HEK293T (cell line): ENCODE data around the gene FADS6.

ENCODE experiments used
- CTCF ChIA-PET: fragments of 350-600 bp; formaldehyde crosslinking; extraction: SDS; loops from one replicate; lab custom pipeline; 2021; ENCODE audit warnings: antibody characterized with exemption, inconsistent platforms; lab: Yijun Ruan, JAX
- POLR2A ChIA-PET: fragments of 350-600 bp; formaldehyde crosslinking; extraction: SDS; loops from one replicate; lab custom pipeline; 2020; ENCODE audit warnings: antibody characterized with exemption, inconsistent platforms; lab: Yijun Ruan, JAX
- DNase-seq: peaks from one replicate; pipeline ENCODE4 v3.0.0; 2012; ENCODE audit warnings: mixed read lengths; ENCODE audit errors: extremely low spot score
- ARNT ChIP-seq: fragments of 450-650 bp; IDR thresholded peaks from 2 replicates; pipeline ENCODE4 v1.6.1; 2017; ENCODE audit warnings: mild to moderate bottlenecking
- BHLHE40 ChIP-seq: fragments of 450-650 bp; IDR thresholded peaks from 2 replicates; pipeline ENCODE4 v1.6.1; 2016; ENCODE audit warnings: mild to moderate bottlenecking, moderate library complexity, borderline replicate concordance
- CTBP1 ChIP-seq: fragments of 450-650 bp; IDR thresholded peaks from 2 replicates; pipeline ENCODE4 v1.6.1; 2016; ENCODE audit warnings: borderline replicate concordance
- ELF4 ChIP-seq: fragments of 450-650 bp; IDR thresholded peaks from 2 replicates; pipeline ENCODE4 v1.6.1; 2017; ENCODE audit warnings: antibody characterized with exemption
- FOXA1 ChIP-seq: fragments of 450-650 bp; IDR thresholded peaks from 2 replicates; pipeline ENCODE4 v1.6.1; 2016; ENCODE audit warnings: mild to moderate bottlenecking
- FOXK2 ChIP-seq: fragments of 450-650 bp; IDR thresholded peaks from 2 replicates; pipeline ENCODE4 v1.6.1; 2016; ENCODE audit warnings: mild to moderate bottlenecking
- FOXM1 ChIP-seq: fragments of 450-650 bp; IDR thresholded peaks from 2 replicates; pipeline ENCODE4 v1.6.1; 2017; ENCODE audit warnings: mild to moderate bottlenecking, borderline replicate concordance
- HDGF ChIP-seq: fragments of 450-650 bp; IDR thresholded peaks from 2 replicates; pipeline ENCODE4 v1.6.1; 2017; ENCODE audit warnings: antibody characterized with exemption, borderline replicate concordance
- L3MBTL2 ChIP-seq: fragments of 450-650 bp; conservative IDR thresholded peaks from 2 replicates; pipeline ENCODE4 v1.6.1; 2016; ENCODE audit warnings: mild to moderate bottlenecking
- LEF1 ChIP-seq: fragments of 450-650 bp; IDR thresholded peaks from 2 replicates; pipeline ENCODE4 v1.6.1; 2017; ENCODE audit warnings: mild to moderate bottlenecking, borderline replicate concordance
- SP1 ChIP-seq: fragments of 450-650 bp; IDR thresholded peaks from 2 replicates; pipeline ENCODE4 v1.6.1; 2017
- SUZ12 ChIP-seq: fragments of 450-650 bp; IDR thresholded peaks from 2 replicates; pipeline ENCODE4 v1.6.1; 2016; ENCODE audit warnings: mild to moderate bottlenecking
- TARDBP ChIP-seq: fragments of 450-650 bp; IDR thresholded peaks from 2 replicates; pipeline ENCODE4 v1.6.1; 2016
- ZNF384 ChIP-seq: fragments of 450-650 bp; IDR thresholded peaks from 2 replicates; pipeline ENCODE4 v1.6.1; 2016
- TF ChIP-seq, protein P1 (sequence below): fragments of 450-650 bp; IDR thresholded peaks from 2 replicates; pipeline ENCODE4 v1.6.1; 2016

The FADS6 gene

DNA sequence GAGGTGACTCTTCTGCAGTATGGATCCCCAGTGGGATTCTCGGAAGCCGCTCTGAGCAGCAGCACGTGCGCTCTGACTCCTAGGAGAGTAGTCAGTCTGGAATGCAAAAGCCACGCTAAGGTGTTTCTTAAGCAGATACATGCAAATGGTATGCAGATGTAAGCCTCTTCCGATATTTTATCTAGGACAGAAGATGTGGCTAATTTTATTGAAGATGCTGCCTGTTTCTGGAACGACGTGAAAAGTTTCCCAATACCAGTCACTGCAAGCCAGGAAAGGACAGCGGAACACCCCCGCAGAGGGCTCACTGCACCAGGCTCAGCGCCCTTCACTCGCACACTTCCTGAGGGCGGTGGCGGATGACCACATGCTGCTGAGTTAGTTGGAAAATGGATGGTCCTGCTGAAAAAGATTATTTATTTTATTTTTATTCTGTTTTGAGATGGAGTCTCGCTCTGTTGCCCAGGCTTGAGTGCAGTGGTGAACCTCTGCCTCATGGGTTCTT, 10.1 kb downstream of the FADS6 start:
- ChIA-PET POLR2A (no interaction called here), CTCF (no interaction called here)
- no peak for DNase-seq
- TF ChIP-seq L3MBTL2: no peak
- no peak for TF ChIP-seq TARDBP
- no peak for TF ChIP-seq HDGF
- no peak for TF ChIP-seq ARNT
- no peak for TF ChIP-seq FOXK2
- TF ChIP-seq, protein P1, sequence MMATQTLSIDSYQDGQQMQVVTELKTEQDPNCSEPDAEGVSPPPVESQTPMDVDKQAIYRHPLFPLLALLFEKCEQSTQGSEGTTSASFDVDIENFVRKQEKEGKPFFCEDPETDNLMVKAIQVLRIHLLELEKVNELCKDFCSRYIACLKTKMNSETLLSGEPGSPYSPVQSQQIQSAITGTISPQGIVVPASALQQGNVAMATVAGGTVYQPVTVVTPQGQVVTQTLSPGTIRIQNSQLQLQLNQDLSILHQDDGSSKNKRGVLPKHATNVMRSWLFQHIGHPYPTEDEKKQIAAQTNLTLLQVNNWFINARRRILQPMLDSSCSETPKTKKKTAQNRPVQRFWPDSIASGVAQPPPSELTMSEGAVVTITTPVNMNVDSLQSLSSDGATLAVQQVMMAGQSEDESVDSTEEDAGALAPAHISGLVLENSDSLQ: no peak
- no peak for TF ChIP-seq ELF4

DNA sequence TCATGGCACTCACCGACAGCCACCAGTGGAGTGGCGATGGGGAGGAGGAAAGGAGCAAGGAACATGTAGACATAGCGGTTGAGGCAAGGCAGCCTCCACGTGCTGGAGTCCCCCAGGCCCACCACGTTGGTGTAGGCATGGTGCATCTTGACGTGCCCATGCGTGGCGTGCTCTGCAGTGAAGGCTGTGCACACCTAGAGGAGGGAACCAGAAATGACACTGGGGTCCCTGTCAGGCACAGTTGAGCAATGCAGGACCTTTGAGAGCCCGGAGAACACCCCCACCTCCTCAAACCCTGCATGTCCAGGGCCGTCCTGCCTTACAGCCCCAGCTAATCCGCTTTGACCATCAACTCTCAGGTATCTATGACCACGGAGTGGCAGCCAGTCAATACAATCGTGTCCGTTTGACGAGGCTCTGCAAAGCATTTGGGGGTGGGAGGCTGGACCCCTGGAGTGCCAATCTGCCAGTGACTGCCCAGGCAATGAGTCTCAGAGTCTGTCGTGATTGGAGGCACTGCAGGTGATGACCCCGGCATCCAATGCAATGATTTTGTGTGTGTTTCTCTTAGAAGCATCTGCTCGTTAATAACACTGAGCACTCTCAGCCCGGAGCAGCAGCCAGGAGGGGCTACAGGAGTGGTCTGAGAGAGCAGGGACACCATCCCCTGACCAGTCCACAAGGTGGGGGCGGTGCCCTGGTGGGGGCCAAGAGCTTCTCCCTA, 10.8 kb downstream of the FADS6 start:
- DNase-seq: no peak
- POLR2A ChIA-PET: interaction anchor here (1.5 kb wide), 1 partner anchor 10 kb away, joined by 16 read pairs; the partner anchor contains the start of gene FDXR
- CTCF ChIA-PET: interaction anchor here (0.6 kb wide), 1 partner anchor 286 kb away, joined by 3 read pairs; no protein-coding TSS in a partner anchor
- TF ChIP-seq TARDBP (no peak), ELF4 (no peak), FOXM1 (no peak), FOXK2 (no peak), LEF1 (no peak), FOXA1 (no peak), SUZ12 (no peak), ZNF384 (no peak), SP1 (no peak), HDGF (no peak)
- TF ChIP-seq, protein P1: no peak

DNA sequence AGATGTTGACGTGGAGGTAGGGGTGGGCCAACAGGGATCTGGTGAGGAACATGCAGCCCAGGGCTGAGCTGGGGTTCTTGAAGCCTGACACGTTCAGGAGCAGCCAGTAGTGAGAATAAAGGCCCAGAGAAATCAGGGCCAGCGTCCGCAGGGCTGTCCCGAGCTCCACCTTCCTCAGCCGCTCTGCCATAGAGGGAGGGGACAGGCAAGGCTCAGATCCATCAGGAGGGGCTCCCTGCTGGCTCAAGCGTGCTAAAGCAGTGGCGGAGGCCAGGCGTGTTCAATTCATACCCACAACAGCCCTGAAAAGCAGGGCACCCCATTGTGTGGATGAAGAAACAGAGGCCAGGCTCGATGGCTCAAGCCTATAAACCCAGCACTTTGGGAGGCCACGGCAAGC, 12.4 kb downstream of the FADS6 start:
- TF ChIP-seq L3MBTL2: no peak
- no peak for TF ChIP-seq ARNT
- no peak for TF ChIP-seq LEF1
- TF ChIP-seq FOXK2: no peak
- no peak for TF ChIP-seq ELF4
- TF ChIP-seq SUZ12: no peak
- no peak for DNase-seq
- CTCF ChIA-PET: no interaction called here
- POLR2A ChIA-PET: interaction anchor here (0.5 to 1.5 kb wide), 2 partner anchors 8 kb away, joined by 4 to 16 read pairs; partner anchors contain the start of gene FDXR

DNA sequence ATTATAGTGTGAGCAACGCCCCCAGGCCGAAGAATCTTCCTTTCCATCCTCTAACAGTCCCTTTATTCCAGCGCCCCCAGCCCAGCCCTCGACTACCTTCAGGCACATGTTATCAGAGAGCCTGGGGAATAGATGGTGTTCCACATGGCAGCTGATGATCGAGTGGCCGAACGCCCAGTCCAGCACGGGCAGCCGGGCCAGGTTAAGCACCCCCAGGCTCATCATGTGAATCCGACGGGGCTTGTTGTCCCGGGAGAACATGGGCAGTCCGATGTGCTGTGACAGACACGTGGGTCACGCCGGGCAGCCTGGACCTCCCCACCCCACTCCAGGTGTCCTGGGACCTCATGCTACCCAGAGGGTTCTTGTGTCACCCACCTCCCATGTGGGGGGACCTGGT, 14.1 kb downstream of the FADS6 start:
- no peak for TF ChIP-seq HDGF
- TF ChIP-seq BHLHE40: no peak
- no peak for TF ChIP-seq ELF4
- no peak for TF ChIP-seq ARNT
- TF ChIP-seq TARDBP: no peak
- no peak for TF ChIP-seq FOXK2
- no peak for TF ChIP-seq LEF1
- no peak for TF ChIP-seq ZNF384
- TF ChIP-seq L3MBTL2: no peak
- TF ChIP-seq SUZ12: no peak
- TF ChIP-seq, protein P1: no peak
- no peak for TF ChIP-seq CTBP1
- TF ChIP-seq FOXA1: no peak
- no peak for TF ChIP-seq FOXM1

DNA sequence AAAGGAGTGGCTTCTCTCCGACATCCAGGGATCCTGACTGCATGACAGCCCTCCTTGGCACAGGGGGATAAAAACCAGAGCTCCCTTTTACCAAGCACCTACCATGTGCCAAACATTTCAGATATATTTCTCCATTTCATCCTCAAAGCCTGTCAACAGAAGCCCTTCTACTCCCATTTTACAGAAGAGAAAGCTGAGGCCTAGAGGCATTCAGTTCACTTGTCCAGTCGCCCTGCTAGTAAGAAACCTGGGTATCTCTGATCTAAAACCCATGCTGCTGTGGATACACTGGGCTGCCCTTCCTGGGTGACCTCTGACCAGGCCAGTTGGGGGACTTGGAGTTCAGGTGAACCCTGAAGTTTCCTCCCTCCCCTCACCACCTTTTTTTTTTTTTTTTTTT, 14.8 kb downstream of the FADS6 start:
- DNase-seq: no peak
- no peak for TF ChIP-seq ARNT
- TF ChIP-seq BHLHE40: no peak
- no peak for TF ChIP-seq FOXM1
- no peak for TF ChIP-seq ZNF384
- no peak for TF ChIP-seq SUZ12
- no peak for TF ChIP-seq L3MBTL2
- no peak for TF ChIP-seq LEF1
- no peak for TF ChIP-seq CTBP1
- no peak for TF ChIP-seq FOXA1
- ChIA-PET CTCF (interaction anchor here (1.2 kb wide), 1 partner anchor 82 kb away, joined by 3 read pairs; no protein-coding TSS in a partner anchor), POLR2A (interaction anchor here (1.5 kb wide), 1 partner anchor 134 kb away, joined by 6 read pairs; the partner anchor contains the start of gene MRPL58)

More for the DNA sequence above, 14.1 kb downstream of the FADS6 start:
- ChIA-PET CTCF (interaction anchor here (1.5 kb wide), 1 partner anchor 14 kb away, joined by 3 read pairs; no protein-coding TSS in a partner anchor), POLR2A (interaction anchor here (1.3 to 1.5 kb wide), 2 partner anchors 133 kb away, joined by 3 to 6 read pairs; partner anchors contain the start of gene MRPL58)
- no peak for DNase-seq
